K562 (cell line): ENCODE results near the gene FAM180B. TPM values are rescaled to one million over a fixed set of nuclear protein-coding genes. Genes with fewer than 3 reads are reported as not detected.
A peak's percentile ranks its signal among the peaks of the same experiment; 100 is the strongest.

Experiments
- EP400 ChIP-seq: fragments of 450-650 bp; IDR thresholded peaks from 2 replicates; pipeline ENCODE4 v1.6.1; 2017; ENCODE audit warnings: antibody characterized with exemption, mild to moderate bottlenecking, moderate library complexity
- HDAC8 ChIP-seq: fragments of 450-650 bp; IDR thresholded peaks from 2 replicates; pipeline ENCODE4 v1.6.1; 2016; ENCODE audit warnings: mild to moderate bottlenecking, missing genetic modification characterization, moderate library complexity, missing compliant biosample characterization
- ILK ChIP-seq: fragments of 450-650 bp; IDR thresholded peaks from 2 replicates; pipeline ENCODE4 v1.6.1; 2016; ENCODE audit warnings: missing genetic modification characterization, low read depth, mild to moderate bottlenecking, missing compliant biosample characterization, moderate library complexity, borderline replicate concordance
- KLF10 ChIP-seq: fragments of 250-450 bp; sonication (Bioruptor Pico); IDR thresholded peaks from 2 replicates; pipeline ENCODE4 v1.6.1; 2021; ENCODE audit warnings: matching md5 sums
- NFIC ChIP-seq: fragments of 450-650 bp; IDR thresholded peaks from 2 replicates; pipeline ENCODE4 v1.6.1; 2017; ENCODE audit warnings: mild to moderate bottlenecking, inconsistent platforms
- NKRF ChIP-seq: fragments of 450-650 bp; IDR thresholded peaks from 2 replicates; pipeline ENCODE4 v1.6.1; 2016; ENCODE audit warnings: borderline replicate concordance
- NR2C1 ChIP-seq, 2 experiments: fragments of 450-650 bp; IDR thresholded peaks; 2 replicates each; pipeline ENCODE4 v1.6.1; 2017; ENCODE audit warnings: mild to moderate bottlenecking in 2 of 2, antibody characterized with exemption in 1 of 2, inconsistent platforms in 1 of 2, missing compliant biosample characterization in 1 of 2, missing genetic modification characterization in 1 of 2
- PURB ChIP-seq: sonication (generic); formaldehyde crosslinking; IDR thresholded peaks from 2 replicates; pipeline ENCODE4 v1.9.0; 2021; ENCODE audit warnings: low read depth, mild to moderate bottlenecking, missing genetic modification reagents
- RFX7 ChIP-seq: fragments of 250-450 bp; sonication (Bioruptor Pico); IDR thresholded peaks from 2 replicates; pipeline ENCODE4 v1.5.1; 2021; ENCODE audit warnings: mild to moderate bottlenecking
- SMAD4 ChIP-seq: fragments of 250-450 bp; sonication (Bioruptor Pico); conservative IDR thresholded peaks from 2 replicates; pipeline ENCODE4 v1.8.0; 2021; ENCODE audit warnings: inconsistent platforms, mild to moderate bottlenecking, moderate library complexity
- SRF ChIP-seq, 2 experiments: fragments of 250-450, 450-650 bp in 1 of 2; sonication (Bioruptor Pico) in 1 of 2; sonication (generic) in 1 of 2; formaldehyde crosslinking; IDR thresholded peaks; 2 replicates each; pipeline versions ENCODE4 v1.5.0 to v1.5.1; 2020 to 2022; ENCODE audit warnings: mild to moderate bottlenecking in 1 of 2, missing genetic modification reagents in 1 of 2
- USF1 ChIP-seq: sonication (generic); formaldehyde crosslinking; IDR thresholded peaks from 2 replicates; pipeline ENCODE4 v1.9.0; 2022; ENCODE audit warnings: mild to moderate bottlenecking, missing genetic modification reagents
- ZC3H8 ChIP-seq: fragments of 450-650 bp; IDR thresholded peaks from 2 replicates; pipeline ENCODE4 v1.6.1; 2017
- ZNF263 ChIP-seq: sonication (generic); formaldehyde crosslinking; IDR thresholded peaks from 2 replicates; pipeline ENCODE4 v1.8.0; 2022; ENCODE audit warnings: mild to moderate bottlenecking, missing genetic modification reagents, borderline replicate concordance
- ZNF282 ChIP-seq: sonication (generic); formaldehyde crosslinking; IDR thresholded peaks from 2 replicates; pipeline ENCODE4 v1.8.1; 2023; ENCODE audit warnings: missing genetic modification reagents
- ZNF384 ChIP-seq: IDR thresholded peaks from 2 replicates; pipeline ENCODE4 v1.6.1; 2012; ENCODE audit warnings: low read depth, low read length, improper control_type of control experiment
- ZNF395 ChIP-seq: fragments of 200-800 bp; sonication (Bioruptor generic); IDR thresholded peaks from 2 replicates; pipeline ENCODE4 v1.6.1; 2017; ENCODE audit warnings: missing genetic modification characterization, missing compliant biosample characterization
- ZNF41 ChIP-seq: fragments of 250-450 bp; sonication (Bioruptor Pico); conservative IDR thresholded peaks from 2 replicates; pipeline ENCODE4 v1.4.0; 2020; ENCODE audit warnings: mild to moderate bottlenecking
- ZNF444 ChIP-seq: fragments of 250-450 bp; sonication (Bioruptor Pico); IDR thresholded peaks from 2 replicates; pipeline ENCODE4 v1.4.0; 2020; ENCODE audit warnings: mild to moderate bottlenecking, moderate library complexity
- ZNF699 ChIP-seq: fragments of 250-450 bp; sonication (Bioruptor Pico); IDR thresholded peaks from 2 replicates; pipeline ENCODE4 v1.8.0; 2021; ENCODE audit warnings: mild to moderate bottlenecking, moderate library complexity; ENCODE audit not compliant: insufficient replicate concordance
- polyA plus RNA-seq, 8 experiments: library from polyadenylated mRNA; depleted of rRNA in 4 of 8; stranded (reverse) in 5 of 8; unstranded in 3 of 8; fragments of >200 nt; fragmentation: Nextera tagmentation in 2 of 8; fragmentation: Illumina TruSeq in 1 of 8; extraction: Ambion mirVana in 2 of 8; extraction: Trizol in 1 of 8; gene quantifications; 2 replicates each; pipeline versions ENCODE4 v1.2.1 to v1.2.3, GENCODE V29; 2011 to 2014; ENCODE audit warnings: inconsistent platforms in 1 of 8, missing spikeins in 1 of 8
- total RNA-seq, 7 experiments: library from RNA; depleted of rRNA in 6 of 7; stranded (reverse); fragments of >200 nt in 6 of 7; fragmentation: Illumina TruSeq in 2 of 7; extraction: Trizol in 2 of 7; gene quantifications; 2 replicates each; pipeline versions ENCODE4 v1.2.1 to v1.2.3, GENCODE V29; 2011 to 2021; ENCODE audit warnings: low replicate concordance in 1 of 7
- TF ChIP-seq, protein P1 (sequence below), 2 experiments: fragments of 450-650 bp; IDR thresholded peaks; 2 replicates each; pipeline ENCODE4 v1.6.1; 2018; ENCODE audit warnings: mild to moderate bottlenecking in 2 of 2, low read depth in 1 of 2; ENCODE audit not compliant: partially characterized antibody in 2 of 2

FAM180B gene
- total and polyA plus RNA-seq, 9 of the 15 experiments (the other 6 are each of a cell fraction or from before 2014, with no cell fraction given), result 0.05 to 0.14 TPM; not detected in 7

DNA sequence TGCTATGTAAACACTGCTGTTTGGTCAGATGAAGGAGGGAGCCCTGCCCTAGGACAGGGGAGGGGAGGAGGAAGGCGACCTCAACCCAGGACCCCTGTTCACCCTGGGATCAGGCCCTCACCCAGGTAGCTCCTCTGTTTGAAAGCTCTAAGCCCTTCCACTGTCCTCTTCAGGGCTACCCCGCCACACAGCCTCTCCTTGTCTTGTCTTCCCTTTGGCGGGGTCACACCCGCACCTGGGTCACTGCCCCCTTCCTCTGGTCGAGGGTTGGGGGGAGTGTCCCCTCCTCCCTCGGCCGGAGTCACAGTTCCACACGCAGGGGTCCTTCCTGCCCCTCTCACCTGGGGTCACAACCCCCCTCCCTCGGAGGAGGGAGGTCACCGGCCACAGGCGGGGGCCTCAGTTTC lies 21.5 kb upstream of the FAM180B start (continued):
- TF ChIP-seq KLF10 (no peak), SMAD4 (CRISPR knock-in tag) (no peak), ZNF395 (CRISPR knock-in tag) (no peak), NR2C1 (IDR thresholded peaks at IDR 0.05) (peak; percentile 43; the same call in 1 of the 2 replicates), NR2C1 (tag; IDR thresholded peaks at IDR 0.05) (peak; percentile 72; the same call in 1 of the 2 replicates), NKRF (peak; percentile 69; the same call in 1 of the 2 replicates), RFX7 (CRISPR knock-in tag) (no peak), ILK (no peak), SRF (CRISPR knock-in tag; IDR thresholded peaks at IDR 0.05) (no peak), ZNF444 (no peak), ZC3H8 (no peak), USF1 (CRISPR knock-in tag) (no peak), EP400 (no peak), ZNF41 (no peak), ZNF384 (no peak), PURB (CRISPR knock-in tag) (no peak), HDAC8 (tag) (peak; percentile 88; the same call in 1 of the 2 replicates), ZNF282 (no peak), ZNF263 (CRISPR knock-in tag) (no peak), ZNF699 (no peak), NFIC (no peak)
- TF ChIP-seq, protein P1, sequence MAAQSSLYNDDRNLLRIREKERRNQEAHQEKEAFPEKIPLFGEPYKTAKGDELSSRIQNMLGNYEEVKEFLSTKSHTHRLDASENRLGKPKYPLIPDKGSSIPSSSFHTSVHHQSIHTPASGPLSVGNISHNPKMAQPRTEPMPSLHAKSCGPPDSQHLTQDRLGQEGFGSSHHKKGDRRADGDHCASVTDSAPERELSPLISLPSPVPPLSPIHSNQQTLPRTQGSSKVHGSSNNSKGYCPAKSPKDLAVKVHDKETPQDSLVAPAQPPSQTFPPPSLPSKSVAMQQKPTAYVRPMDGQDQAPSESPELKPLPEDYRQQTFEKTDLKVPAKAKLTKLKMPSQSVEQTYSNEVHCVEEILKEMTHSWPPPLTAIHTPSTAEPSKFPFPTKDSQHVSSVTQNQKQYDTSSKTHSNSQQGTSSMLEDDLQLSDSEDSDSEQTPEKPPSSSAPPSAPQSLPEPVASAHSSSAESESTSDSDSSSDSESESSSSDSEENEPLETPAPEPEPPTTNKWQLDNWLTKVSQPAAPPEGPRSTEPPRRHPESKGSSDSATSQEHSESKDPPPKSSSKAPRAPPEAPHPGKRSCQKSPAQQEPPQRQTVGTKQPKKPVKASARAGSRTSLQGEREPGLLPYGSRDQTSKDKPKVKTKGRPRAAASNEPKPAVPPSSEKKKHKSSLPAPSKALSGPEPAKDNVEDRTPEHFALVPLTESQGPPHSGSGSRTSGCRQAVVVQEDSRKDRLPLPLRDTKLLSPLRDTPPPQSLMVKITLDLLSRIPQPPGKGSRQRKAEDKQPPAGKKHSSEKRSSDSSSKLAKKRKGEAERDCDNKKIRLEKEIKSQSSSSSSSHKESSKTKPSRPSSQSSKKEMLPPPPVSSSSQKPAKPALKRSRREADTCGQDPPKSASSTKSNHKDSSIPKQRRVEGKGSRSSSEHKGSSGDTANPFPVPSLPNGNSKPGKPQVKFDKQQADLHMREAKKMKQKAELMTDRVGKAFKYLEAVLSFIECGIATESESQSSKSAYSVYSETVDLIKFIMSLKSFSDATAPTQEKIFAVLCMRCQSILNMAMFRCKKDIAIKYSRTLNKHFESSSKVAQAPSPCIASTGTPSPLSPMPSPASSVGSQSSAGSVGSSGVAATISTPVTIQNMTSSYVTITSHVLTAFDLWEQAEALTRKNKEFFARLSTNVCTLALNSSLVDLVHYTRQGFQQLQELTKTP (IDR thresholded peaks at IDR 0.05; ENCODE audit: low read depth in 1 of 2, partially characterized antibody in 2 of 2), result no peak
